Kidney (tissue), 14 donors: ENCODE data around the gene LXN. TPM values are rescaled to one million over a fixed set of nuclear protein-coding genes. Genes with fewer than 3 reads are reported as not detected.

Experiments used
- DNase-seq, 5 donors: peaks; one replicate each; pipeline ENCODE4 v3.0.0-alpha.2; 2013 to 2020
- FAIRE-seq: peaks from 2 replicates; lab custom pipeline; 2012; peaks lifted over from hg19 to GRCh38; lab: Jason Lieb, UNC
- H3K27ac ChIP-seq, 2 donors: one replicate each; pipeline ENCODE4 v1.7.0; 2013; ENCODE audit warnings: low read depth in 2 of 2, low read length in 2 of 2, inconsistent platforms in 1 of 2
- H3K27me3 ChIP-seq: one replicate; pipeline ENCODE4 v1.7.1; 2013; ENCODE audit warnings: low read length, inconsistent platforms; ENCODE audit not compliant: control insufficient read depth, insufficient read depth
- H3K36me3 ChIP-seq, 3 donors: one replicate each; pipeline versions ENCODE4 v1.7.0 to v1.7.1; 2013; ENCODE audit warnings: low read length in 3 of 3, control low read depth in 1 of 3, inconsistent platforms in 1 of 3; ENCODE audit not compliant: insufficient read depth in 3 of 3, control insufficient read depth in 2 of 3
- H3K4me1 ChIP-seq, 3 donors: one replicate each; pipeline versions ENCODE4 v1.7.0 to v1.7.1; 2013; ENCODE audit warnings: low read length in 3 of 3, inconsistent platforms in 1 of 3, low read depth in 1 of 3; ENCODE audit not compliant: control insufficient read depth in 2 of 3, insufficient read depth in 2 of 3
- H3K4me3 ChIP-seq, 3 donors: one replicate each; pipeline versions ENCODE4 v1.7.0 to v1.8.1; 2013; ENCODE audit warnings: low read length in 3 of 3, control low read depth in 1 of 3, inconsistent platforms in 1 of 3
- H3K9ac ChIP-seq, 3 donors: one replicate each; pipeline versions ENCODE4 v1.7.0 to v1.7.1; 2013; ENCODE audit warnings: low read length in 3 of 3, control low read depth in 1 of 3, inconsistent platforms in 1 of 3
- H3K9me3 ChIP-seq, 3 donors: one replicate each; pipeline versions ENCODE4 v1.7.0 to v1.7.1; 2013; ENCODE audit warnings: low read length in 3 of 3, control low read depth in 1 of 3, inconsistent platforms in 1 of 3; ENCODE audit not compliant: control insufficient read depth in 2 of 3, insufficient read depth in 1 of 3
- intact Hi-C: fragments of 100-400 bp; cut with DNase I; formaldehyde crosslinking; loops from one replicate; pipeline ENCODE4 v1.11.1; 2022
- polyA plus RNA-seq: library from polyadenylated mRNA; stranded (reverse); fragments of 350-450 nt; fragmentation: Illumina TruSeq; extraction: RNeasy Lipid Tissue Mini Kit (QIAGEN cat#74804); gene quantifications from one replicate; pipeline ENCODE4 v1.2.3, GENCODE V29; 2014; ENCODE audit warnings: low read depth, low replicate concordance; ENCODE audit not compliant: insufficient read depth
- total RNA-seq: library from RNA; stranded (reverse); fragmentation: NEBNext Ultra II Directional; extraction: Animal tissue kit (Norgen Biotek cat#: 25700); gene quantifications from one replicate; pipeline ENCODE4 v1.2.1, GENCODE V29; 2021
- TF ChIP-seq, protein P1 (sequence below): IDR thresholded peaks from 3 replicates; pipeline ENCODE4 v1.5.1; 2012; ENCODE audit warnings: mild to moderate bottlenecking, moderate library complexity, borderline replicate concordance; ENCODE audit not compliant: insufficient read depth; ENCODE audit errors: extremely low read depth
- donor health status: control.
- donor health status: control.
- donor health status: control.
- donor health status: control.
- donor health status: control.
- donor health status: DM: yes; HTN: yes; CAD: no.
- donor health status: Normal renal cell carcinoma (clear cell type).

LXN gene
- total and polyA plus RNA-seq, 2 donors from 2014 or later, result 20.6 to 21.6 TPM

DNA sequence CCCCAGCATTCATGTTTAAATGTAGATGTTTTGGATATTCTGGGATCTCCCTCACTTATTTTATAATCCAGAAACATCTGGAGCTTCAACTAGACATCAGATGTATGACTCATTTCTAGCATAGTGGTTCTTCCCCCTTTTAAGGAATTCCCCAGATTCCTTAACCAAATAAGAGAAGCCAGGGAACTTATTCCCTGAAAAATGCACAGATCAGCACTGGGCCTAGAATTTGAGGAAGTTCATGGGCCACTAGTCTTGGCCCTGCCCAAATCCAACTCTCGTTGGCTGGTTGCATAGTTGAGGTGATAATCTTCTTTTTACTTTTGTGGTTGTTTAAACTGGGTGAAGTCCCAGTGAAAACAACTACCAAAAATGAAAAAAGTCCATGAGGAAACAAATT, 39.4 kb upstream of the LXN start:
- Histone ChIP-seq H3K9me3 (no peaks in the 10 kb centered on the region), H3K9ac (no peak overlapping the region), H3K27me3 (no peaks in the 10 kb centered on the region), H3K4me3 (no peak overlapping the region), H3K4me1 (no peaks in the 10 kb centered on the region), H3K27ac (peak overlapping the region in 1 of 2 donors; percentile 54), H3K36me3 (peaks cover 0 to 9% (median 9%) of the 10 kb centered on the region in 3 donors)
- DNase-seq (no peak), FAIRE-seq (no peak)
- TF ChIP-seq, protein P1, sequence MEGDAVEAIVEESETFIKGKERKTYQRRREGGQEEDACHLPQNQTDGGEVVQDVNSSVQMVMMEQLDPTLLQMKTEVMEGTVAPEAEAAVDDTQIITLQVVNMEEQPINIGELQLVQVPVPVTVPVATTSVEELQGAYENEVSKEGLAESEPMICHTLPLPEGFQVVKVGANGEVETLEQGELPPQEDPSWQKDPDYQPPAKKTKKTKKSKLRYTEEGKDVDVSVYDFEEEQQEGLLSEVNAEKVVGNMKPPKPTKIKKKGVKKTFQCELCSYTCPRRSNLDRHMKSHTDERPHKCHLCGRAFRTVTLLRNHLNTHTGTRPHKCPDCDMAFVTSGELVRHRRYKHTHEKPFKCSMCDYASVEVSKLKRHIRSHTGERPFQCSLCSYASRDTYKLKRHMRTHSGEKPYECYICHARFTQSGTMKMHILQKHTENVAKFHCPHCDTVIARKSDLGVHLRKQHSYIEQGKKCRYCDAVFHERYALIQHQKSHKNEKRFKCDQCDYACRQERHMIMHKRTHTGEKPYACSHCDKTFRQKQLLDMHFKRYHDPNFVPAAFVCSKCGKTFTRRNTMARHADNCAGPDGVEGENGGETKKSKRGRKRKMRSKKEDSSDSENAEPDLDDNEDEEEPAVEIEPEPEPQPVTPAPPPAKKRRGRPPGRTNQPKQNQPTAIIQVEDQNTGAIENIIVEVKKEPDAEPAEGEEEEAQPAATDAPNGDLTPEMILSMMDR, result no peak
- intact Hi-C loops, result no loop called here

DNA sequence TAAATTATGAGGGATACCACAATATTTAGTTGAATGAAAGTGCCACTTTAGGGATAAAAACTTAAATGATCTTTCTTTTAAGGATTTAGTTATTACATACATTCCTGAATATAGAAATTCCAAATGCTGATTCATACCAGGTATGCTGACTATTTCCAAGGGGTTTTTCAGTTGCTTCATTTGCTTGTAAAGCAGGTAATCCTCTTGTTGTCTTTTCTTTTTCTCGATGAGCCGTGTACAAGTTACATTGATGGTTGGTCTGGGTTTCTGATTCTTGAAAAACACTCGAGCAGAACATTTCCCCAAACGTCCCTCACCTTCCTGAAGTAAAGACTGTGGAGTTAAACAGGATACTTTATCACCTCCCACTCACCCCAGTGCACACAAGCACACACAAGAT, 38.2 kb upstream of the LXN start:
- Histone ChIP-seq H3K36me3 (peaks cover 0 to 9% (median 9%) of the 10 kb centered on the region in 3 donors), H3K27ac (no peak overlapping the region), H3K9ac (no peak overlapping the region), H3K4me1 (no peaks in the 10 kb centered on the region), H3K27me3 (no peaks in the 10 kb centered on the region), H3K4me3 (no peak overlapping the region), H3K9me3 (no peaks in the 10 kb centered on the region)
- FAIRE-seq, result no peak
- intact Hi-C loops, result no loop called here
- TF ChIP-seq, protein P1, result no peak
- DNase-seq, result no peak

DNA sequence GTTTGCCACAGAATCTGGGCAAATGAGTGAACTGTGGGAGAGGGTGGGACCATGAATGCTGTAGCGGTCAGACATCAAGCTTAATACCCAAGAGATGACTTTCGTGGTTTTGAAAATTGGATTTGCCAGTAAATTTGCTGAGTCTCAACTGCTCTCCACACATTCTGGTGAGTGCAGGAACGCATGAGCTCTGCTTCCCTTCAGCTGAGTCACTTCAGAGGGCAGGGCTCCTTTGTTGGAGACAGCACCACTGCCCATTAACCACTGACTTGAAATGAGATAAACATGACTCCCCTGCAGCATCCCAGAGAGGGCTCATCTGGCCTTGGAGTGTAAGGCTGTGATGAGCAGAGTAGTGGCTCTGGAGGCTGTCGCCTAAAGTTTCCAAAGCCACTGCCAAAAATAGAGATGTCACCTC, 37.2 kb upstream of the LXN start:
- H3K9ac ChIP-seq, result no peak overlapping the region
- DNase-seq (no peak), FAIRE-seq (no peak)
- TF ChIP-seq, protein P1, result no peak
- H3K9me3 ChIP-seq, result no peaks in the 10 kb centered on the region
- intact Hi-C loops, result no loop called here
- H3K27me3 ChIP-seq, result no peaks in the 10 kb centered on the region
- H3K27ac ChIP-seq, result no peak overlapping the region
- H3K36me3 ChIP-seq, result peaks cover 0 to 9% (median 9%) of the 10 kb centered on the region in 3 donors
- no peak overlapping the region for H3K4me3 ChIP-seq
- no peaks in the 10 kb centered on the region for H3K4me1 ChIP-seq

DNA sequence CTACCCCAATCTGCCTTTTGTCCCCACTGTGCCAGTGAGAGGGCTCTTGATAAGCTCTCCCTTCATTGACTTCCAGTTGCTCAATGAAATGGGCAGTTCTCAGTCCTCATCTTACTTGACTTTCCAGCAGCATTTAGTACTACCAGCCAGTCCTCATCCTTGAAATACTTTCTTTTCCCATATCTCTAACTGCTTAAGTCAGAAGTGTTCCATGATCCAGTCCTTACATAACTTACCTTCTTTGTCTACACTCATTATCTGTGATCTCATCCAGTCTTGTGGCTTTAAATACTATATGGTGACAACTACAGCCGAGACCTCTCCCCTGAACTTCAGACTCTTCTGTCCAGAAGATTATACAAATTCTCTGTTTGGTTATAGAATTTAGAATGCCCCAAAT, 31.1 kb upstream of the LXN start:
- Histone ChIP-seq H3K4me1 (no peaks in the 10 kb centered on the region), H3K27ac (no peak overlapping the region), H3K4me3 (no peak overlapping the region), H3K27me3 (no peaks in the 10 kb centered on the region), H3K9ac (no peak overlapping the region), H3K36me3 (no peaks in the 10 kb centered on the region), H3K9me3 (no peaks in the 10 kb centered on the region)
- intact Hi-C loops, result no loop called here
- FAIRE-seq (no peak), DNase-seq (no peak)
- TF ChIP-seq, protein P1, result no peak
